H1 (cell line): ENCODE results near the gene WWP2. TPM values are rescaled to one million over a fixed set of nuclear protein-coding genes. Genes with fewer than 3 reads are reported as not detected.

ENCODE experiments used
- EP300 ChIP-seq, 2 experiments: IDR thresholded peaks; 1 replicate in 1 of 2; 2 replicates in 1 of 2; pipeline ENCODE4 v1.6.1; 2011 to 2012; ENCODE audit warnings: low read depth in 2 of 2, low read length in 2 of 2, mild to moderate bottlenecking in 2 of 2, borderline replicate concordance in 1 of 2, inconsistent platforms in 1 of 2, moderate library complexity in 1 of 2
- KDM4A ChIP-seq: IDR thresholded peaks from one replicate; pipeline ENCODE4 v1.7.1; 2012; ENCODE audit warnings: low read depth, mild to moderate bottlenecking, moderate library complexity, low read length, inconsistent platforms; ENCODE audit not compliant: severe bottlenecking
- TAF7 ChIP-seq: optimal IDR thresholded peaks from 2 replicates; pipeline ENCODE3; 2011; ENCODE audit warnings: low read depth, mild to moderate bottlenecking, inconsistent platforms, low read length, moderate library complexity, borderline replicate concordance
- polyA plus RNA-seq, 7 experiments: library from polyadenylated mRNA; depleted of rRNA in 3 of 7; stranded (reverse) in 5 of 7; unstranded in 2 of 7; fragments of >200 nt in 5 of 7; fragments of 200-250 nt in 2 of 7; gene quantifications; 1 replicate in 5 of 7; 2 replicates in 1 of 7; 4 replicates in 1 of 7; pipeline versions ENCODE4 v1.2.1 to v1.2.3, GENCODE V29; 2011 to 2013; ENCODE audit warnings: missing spikeins in 2 of 7, mixed read lengths in 2 of 7
- total RNA-seq: library from RNA; stranded (reverse); fragmentation: NEBNext Ultra II Directional; extraction: Animal tissue kit (Norgen Biotek cat#: 25700); gene quantifications from 2 replicates; pipeline ENCODE4 v1.2.1, GENCODE V29; 2021

The WWP2 gene
- total and polyA plus RNA-seq, 2 of the 8 experiments (the other 6 are each of a cell fraction or from before 2014, with no cell fraction given): 14.1 to 42.2 TPM

DNA sequence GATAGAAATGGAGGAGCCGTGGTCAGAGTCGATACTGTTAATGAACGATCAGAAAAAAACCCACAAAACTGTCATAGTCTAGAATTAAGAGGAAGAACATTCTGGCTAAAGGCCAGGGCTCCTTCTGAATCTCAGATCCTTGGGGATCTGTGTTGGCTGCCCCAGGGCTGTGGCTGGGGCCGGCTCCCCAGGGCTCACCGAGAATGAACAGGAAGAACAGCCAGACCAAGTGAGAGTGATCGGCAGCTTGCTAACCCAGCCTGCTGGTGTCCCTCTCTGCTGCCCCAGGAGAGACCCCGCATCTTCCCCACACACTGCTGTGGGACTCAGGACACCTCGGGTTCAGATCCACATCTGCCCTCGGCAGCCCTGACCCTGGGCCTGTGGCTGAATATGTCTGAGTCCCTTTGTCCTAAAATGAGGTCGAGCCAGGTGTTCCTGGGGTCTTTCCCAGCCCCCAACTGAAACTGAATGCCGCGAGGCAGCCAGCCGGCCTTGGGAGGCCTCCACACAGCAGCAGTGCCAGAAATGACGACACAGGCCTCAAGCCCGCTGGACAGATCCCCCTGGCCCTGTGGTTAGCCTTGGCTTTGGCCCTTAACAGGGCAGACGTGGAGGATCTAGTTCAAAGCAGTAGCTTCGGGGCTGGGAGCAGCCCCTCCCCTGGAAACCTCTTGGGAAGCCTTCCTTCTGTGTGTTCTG is 165.1 kb downstream of the WWP2 start (continued):
- TF ChIP-seq TAF7 (no peak), KDM4A (no peak), EP300 (IDR thresholded peaks at IDR 0.05; ENCODE audit: borderline replicate concordance in 1 of 2, low read depth in 2 of 2, low read length in 2 of 2) (no peak)
